ENCODE data around the gene LHX4. TPM values are rescaled to one million over a fixed set of nuclear protein-coding genes. Genes with fewer than 3 reads are reported as not detected.

Gene LHX4
- polyA plus RNA-seq, 5 donors, result 3.1 to 5.1 (median 4.1) TPM

- no peak for DNase-seq
Measured at GRCh38 chr1:180270530-180271271, 40.6 kb downstream of the LHX4 start.

- DNase-seq, result no peak
Measured at GRCh38 chr1:180271272-180272255, 41.5 kb downstream of the LHX4 start.

GRCh38 chr1:180272395-180272794 lies 42.3 kb downstream of the LHX4 start:
- DNase-seq, result no peak

- DNase-seq, result no peak
Measured at GRCh38 chr1:180273066-180273465, 43.0 kb downstream of the LHX4 start.

- DNase-seq, result no peak
Measured at GRCh38 chr1:180274221-180274620, 44.2 kb downstream of the LHX4 start.

DNA sequence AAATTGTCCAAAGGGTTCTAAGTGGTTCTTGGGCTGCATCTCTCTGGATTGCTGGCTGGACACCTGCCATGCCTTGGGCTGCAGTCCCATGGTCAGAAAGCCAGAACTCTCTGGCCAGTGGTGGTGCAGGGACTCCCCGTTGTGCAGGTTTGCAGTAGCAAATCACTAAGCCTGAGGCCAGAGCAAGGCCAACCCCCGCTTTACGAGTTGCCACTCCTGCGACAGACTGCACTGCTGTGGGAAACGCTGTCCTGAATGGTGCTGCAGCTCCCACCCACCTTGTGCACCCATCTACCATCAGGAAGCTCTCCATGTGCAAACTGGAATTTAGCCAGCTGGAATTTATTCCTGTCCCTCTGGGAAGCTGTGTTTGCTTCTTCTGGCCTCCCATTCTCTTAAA lies 45.7 kb downstream of the LHX4 start:
- DNase-seq, result no peak

- DNase-seq, result peak in 1 of 2 donors; percentile 16
Measured at GRCh38 chr1:180277476-180278193, 47.6 kb downstream of the LHX4 start.

DNA sequence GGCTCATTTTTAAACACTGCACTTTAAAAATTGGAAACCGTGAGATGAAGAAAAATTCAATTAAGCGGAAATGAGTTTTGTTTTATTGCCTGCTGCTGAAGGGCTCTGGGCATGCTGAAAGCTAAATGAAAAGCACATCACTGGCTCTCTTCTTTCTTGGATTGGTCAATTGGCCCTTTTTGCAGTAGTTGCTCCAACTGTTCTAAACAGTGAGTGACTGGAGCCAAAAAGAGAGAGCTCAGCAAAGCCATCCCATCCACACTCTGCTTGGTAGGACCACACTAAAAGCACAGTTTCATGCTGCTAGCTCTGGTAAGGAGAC lies 48.1 kb downstream of the LHX4 start:
- DNase-seq, result peak; percentile 45 to 61

GRCh38 chr1:180278596-180279395 lies 48.7 kb downstream of the LHX4 start:
- DNase-seq, result peak in 1 of 2 donors; percentile 10

DNA sequence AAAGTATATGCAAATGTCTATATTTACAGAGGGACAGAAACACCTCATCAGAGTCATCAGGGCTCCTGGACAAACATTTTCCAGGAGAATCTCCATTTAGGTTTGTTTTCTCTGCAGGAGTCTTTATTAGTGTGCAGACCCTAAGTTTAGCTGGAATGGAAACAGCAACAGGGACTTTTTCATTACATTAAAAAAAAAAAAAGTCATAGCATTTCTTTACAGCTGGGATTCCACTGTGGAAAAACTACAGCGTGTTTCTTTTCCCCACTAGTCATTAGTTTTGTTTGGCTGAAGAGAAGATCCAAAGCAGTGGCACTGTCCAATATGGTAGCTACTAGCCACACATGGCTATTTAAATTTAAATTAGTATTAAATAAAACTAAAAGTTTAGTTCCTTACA lies 49.6 kb downstream of the LHX4 start:
- DNase-seq, result no peak

DNA sequence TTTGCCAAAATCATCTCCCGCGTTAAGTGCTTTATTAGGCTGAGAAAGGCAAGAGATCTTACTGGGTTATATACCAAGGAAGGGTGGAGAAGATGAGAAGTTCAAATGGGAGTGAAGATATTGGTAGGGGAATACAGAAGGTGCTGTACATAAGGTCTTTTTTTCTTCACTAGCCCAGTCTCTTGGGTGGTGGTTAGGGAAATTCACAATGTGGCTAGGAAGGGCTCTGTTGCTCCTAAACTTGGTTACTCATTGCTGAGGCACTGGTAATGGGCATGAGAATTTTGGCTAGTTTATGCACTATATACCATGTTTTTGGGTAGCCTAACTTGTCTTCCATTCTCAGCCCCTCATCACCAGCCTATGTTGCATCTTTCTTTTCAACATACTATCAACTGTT lies 50.6 kb downstream of the LHX4 start:
- no peak for DNase-seq

DNA sequence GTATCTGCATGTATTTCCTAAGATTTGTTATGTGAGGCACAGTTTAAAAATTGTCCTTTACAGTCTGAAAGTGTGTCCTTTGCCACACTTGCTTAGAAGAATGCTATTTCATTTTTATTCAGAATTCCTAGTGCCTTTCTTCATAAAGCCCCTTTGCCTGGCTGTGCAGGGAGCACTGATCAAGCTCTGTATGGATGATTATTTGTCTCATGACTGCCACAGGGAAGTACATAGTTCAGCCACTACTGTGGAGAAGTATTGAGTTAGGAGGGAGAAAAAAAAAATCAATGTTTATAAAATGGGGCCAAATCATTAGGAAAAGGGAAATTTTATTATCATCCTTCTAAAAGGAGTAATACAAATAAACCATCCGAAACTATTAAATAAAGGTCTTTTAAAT lies 51.4 kb downstream of the LHX4 start:
- no peak for DNase-seq

DNA sequence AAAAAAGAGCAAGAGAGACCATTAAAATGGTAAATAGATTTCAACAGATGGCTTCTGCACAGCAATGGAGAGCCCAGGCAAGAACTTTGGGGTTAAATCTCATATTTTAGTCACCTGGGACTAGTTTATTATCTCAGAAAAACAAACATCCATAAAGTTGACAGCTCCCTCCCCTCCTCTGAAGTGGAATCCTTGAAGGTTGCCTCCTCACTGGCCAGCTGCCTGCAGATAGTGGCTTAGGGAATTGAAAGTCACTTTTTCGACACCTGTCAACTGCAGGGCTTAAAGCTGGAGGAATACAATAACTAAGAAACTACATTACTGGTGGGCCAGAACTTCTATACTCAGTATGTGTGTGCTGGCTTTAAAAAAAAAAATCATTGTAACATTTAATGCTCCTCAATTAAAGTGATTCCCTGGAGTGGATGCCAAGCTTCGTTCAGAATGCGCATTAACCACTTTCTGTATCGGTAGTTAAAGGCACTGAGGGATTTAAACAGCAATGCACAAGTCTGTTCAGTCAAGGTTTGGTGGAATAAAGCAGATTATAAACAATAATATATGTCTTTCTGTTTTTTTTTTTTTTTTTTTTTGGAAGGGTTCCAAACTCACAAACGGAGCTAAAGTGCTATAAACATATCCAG lies 52.5 kb downstream of the LHX4 start:
- DNase-seq, result no peak

DNA sequence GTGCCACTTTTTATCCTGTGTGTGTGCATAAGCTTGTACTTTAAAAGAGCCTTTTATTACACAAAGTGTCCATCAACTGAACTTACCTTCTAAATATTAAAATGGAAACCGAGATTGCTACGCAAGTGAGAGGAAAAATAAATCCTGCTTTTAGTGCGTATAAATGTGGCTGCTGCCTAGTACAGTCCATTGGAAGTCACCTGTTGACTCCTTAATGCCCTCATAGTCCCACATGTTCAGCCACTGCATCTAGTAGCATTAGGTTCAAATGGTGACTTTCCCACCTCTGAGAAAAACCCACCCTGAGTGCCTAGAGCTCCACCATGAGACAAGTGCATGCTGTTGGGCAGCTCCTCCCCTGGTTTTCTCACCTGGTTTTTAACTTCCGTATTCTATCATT lies 53.0 kb downstream of the LHX4 start:
- no peak for DNase-seq

- DNase-seq, result no peak
Measured at GRCh38 chr1:180286417-180286816, 56.4 kb downstream of the LHX4 start.

DNA sequence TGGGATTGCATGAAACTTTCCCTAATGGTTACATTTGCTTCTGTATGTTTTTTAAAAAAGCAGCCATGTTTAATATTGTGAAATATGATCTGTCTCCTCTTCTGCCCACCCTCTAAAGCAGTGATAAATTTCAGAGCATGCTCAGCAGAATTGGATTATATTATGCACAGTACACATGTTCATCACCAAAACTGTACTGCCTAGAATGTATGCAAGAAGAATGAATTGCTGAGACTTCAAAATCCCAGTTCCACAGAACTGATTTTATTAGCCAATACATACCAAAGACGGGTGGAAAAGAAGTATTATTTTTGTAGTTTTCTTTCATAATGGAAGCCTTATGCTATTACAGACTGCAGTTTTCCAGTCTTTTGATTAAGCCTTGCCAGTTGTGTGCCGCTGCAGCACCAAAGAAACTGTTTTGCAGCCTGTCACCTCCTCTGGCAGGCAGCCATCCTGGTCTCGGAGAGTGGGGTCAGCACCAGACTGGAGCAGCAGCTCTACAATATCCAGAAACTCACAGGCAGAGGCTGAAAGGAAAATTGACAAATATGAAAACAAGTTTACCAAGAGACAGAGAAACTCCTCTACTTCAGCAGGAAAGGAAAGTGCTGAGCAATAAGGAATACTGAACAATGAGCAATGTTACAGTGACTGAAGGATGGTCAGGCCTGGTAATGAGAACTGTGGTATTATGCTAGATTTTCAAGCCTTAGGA lies 58.1 kb downstream of the LHX4 start:
- peak in 1 of 2 donors; percentile 8 for DNase-seq

GRCh38 chr1:180288940-180289339 lies 58.9 kb downstream of the LHX4 start:
- DNase-seq, result no peak

GRCh38 chr1:180290265-180291001 lies 60.4 kb downstream of the LHX4 start:
- DNase-seq, result no peak

- DNase-seq, result no peak
Measured at GRCh38 chr1:180291004-180291403, 60.9 kb downstream of the LHX4 start.

DNA sequence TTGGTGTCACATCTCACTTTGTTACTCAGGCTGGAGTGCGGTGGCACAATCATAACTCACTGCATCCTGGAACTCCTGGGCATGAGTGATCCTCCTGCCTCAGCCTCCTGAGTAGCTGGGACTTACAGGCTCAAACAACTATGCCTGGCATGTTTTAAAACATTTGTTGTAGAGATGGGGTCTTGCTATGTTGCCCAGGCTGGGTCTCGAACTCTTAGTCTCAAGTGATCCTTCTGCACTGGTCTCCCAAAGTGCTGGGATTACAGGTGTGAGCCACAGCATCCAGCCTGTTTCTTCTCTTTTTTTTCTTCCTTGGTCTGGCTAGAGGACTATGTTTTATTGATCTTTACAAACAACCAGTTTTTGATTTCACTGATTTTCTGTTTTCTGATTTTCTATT lies 64.6 kb downstream of the LHX4 start:
- DNase-seq, result no peak

Measured in right lung (tissue), 5 donors.